IMR-90 (cell line): ENCODE results near the gene PAEP. TPM values are rescaled to one million over a fixed set of nuclear protein-coding genes. Genes with fewer than 3 reads are reported as not detected.

Source experiments
- ATAC-seq: fragments of 200-7000 bp; cut with Tn5 transposase; 2 replicates; pipeline ENCODE4 v1.9.1; 2020; ENCODE audit warnings: low read depth, mild to moderate bottlenecking, moderate library complexity
- BruUV-seq: library from RNA; stranded (reverse); fragments of 400-500 nt; replicated peaks from 2 replicates; lab custom pipeline; 2021; lab: Mats Ljungman, UMichigan
- CTCF ChIA-PET: fragments of 300-600 bp; formaldehyde crosslinking; extraction: SDS; loops from one replicate; lab custom pipeline; 2021; ENCODE audit warnings: antibody characterized with exemption; lab: Yijun Ruan, JAX
- POLR2A ChIA-PET: fragments of 300-600 bp; sonication (Branson Sonifier 250); formaldehyde crosslinking; loops from one replicate; lab custom pipeline; 2022; ENCODE audit warnings: antibody characterized with exemption; ENCODE audit not compliant: unreplicated experiment; lab: Charles Lee
- DNase-seq: peaks from one replicate; pipeline ENCODE4 v3.0.0; 2013
- H2AFZ ChIP-seq: replicated peaks from 2 replicates; pipeline ENCODE3; 2013; ENCODE audit warnings: low read length, mild to moderate bottlenecking; ENCODE audit not compliant: poor library complexity
- H2AK5ac ChIP-seq: 2 replicates; pipeline ENCODE4 v1.6.1; 2013; ENCODE audit warnings: low read depth, low read length, inconsistent platforms
- H2AK9ac ChIP-seq: replicated peaks from 2 replicates; pipeline ENCODE3; 2013; ENCODE audit warnings: mild to moderate bottlenecking, low read depth, low read length, moderate library complexity; ENCODE audit not compliant: poor library complexity
- H2BK120ac ChIP-seq: 2 replicates; pipeline ENCODE4 v1.6.1; 2013; ENCODE audit warnings: low read depth, low read length, inconsistent platforms
- H2BK15ac ChIP-seq: 3 replicates; pipeline ENCODE4 v1.6.1; 2013; ENCODE audit warnings: low read depth, low read length, inconsistent platforms
- H2BK20ac ChIP-seq: 2 replicates; pipeline ENCODE4 v1.6.1; 2013; ENCODE audit warnings: low read depth, mild to moderate bottlenecking, inconsistent platforms, low read length, moderate library complexity
- H2BK5ac ChIP-seq: 2 replicates; pipeline ENCODE4 v1.6.1; 2013; ENCODE audit warnings: mild to moderate bottlenecking, low read depth, low read length, inconsistent platforms; ENCODE audit not compliant: poor library complexity, severe bottlenecking
- H3K14ac ChIP-seq: replicated peaks from 2 replicates; pipeline ENCODE4 v1.6.1; 2013; ENCODE audit warnings: low read depth, low read length, inconsistent platforms
- H3K18ac ChIP-seq: 2 replicates; pipeline ENCODE4 v1.6.1; 2013; ENCODE audit warnings: low read depth, low read length, control low read depth
- H3K23ac ChIP-seq: 2 replicates; pipeline ENCODE4 v1.6.1; 2013; ENCODE audit warnings: low read depth, low read length, inconsistent platforms
- H3K27ac ChIP-seq: 2 replicates; pipeline ENCODE4 v1.5.1; 2013; ENCODE audit warnings: mild to moderate bottlenecking, control low read depth, low read length; ENCODE audit not compliant: insufficient read depth
- H3K27me3 ChIP-seq: 2 replicates; pipeline ENCODE4 v1.6.1; 2013; ENCODE audit warnings: low read length; ENCODE audit not compliant: control insufficient read depth, insufficient read depth
- H3K36me3 ChIP-seq: 2 replicates; pipeline ENCODE4 v1.6.1; 2013; ENCODE audit warnings: low read length, mixed read lengths; ENCODE audit not compliant: control insufficient read depth, insufficient read depth
- H3K4ac ChIP-seq: 2 replicates; pipeline ENCODE4 v1.6.1; 2013; ENCODE audit warnings: low read depth, low read length, inconsistent platforms
- H3K4me1 ChIP-seq: 2 replicates; pipeline ENCODE4 v1.6.1; 2013; ENCODE audit warnings: low read length, mixed read lengths; ENCODE audit not compliant: control insufficient read depth, insufficient read depth
- H3K4me2 ChIP-seq: 2 replicates; pipeline ENCODE4 v1.6.1; 2013; ENCODE audit warnings: low read depth, mild to moderate bottlenecking, control low read depth, low read length, moderate library complexity
- H3K4me3 ChIP-seq: 2 replicates; pipeline ENCODE4 v1.5.1; 2013; ENCODE audit warnings: low read depth, mild to moderate bottlenecking, control low read depth, low read length, moderate library complexity; ENCODE audit not compliant: insufficient read depth
- H3K56ac ChIP-seq: 2 replicates; pipeline ENCODE4 v1.6.1; 2013; ENCODE audit warnings: low read length, inconsistent platforms; ENCODE audit not compliant: insufficient read depth; ENCODE audit errors: extremely low read depth
- H3K79me1 ChIP-seq, 2 experiments: 2 replicates each; pipeline ENCODE4 v1.6.1; 2013; ENCODE audit warnings: low read length in 2 of 2, inconsistent platforms in 1 of 2, low read depth in 1 of 2
- H3K9ac ChIP-seq: 2 replicates; pipeline ENCODE4 v1.6.1; 2013; ENCODE audit warnings: low read depth, low read length, control low read depth
- H3K9me1 ChIP-seq: 2 replicates; pipeline ENCODE4 v1.6.1; 2013; ENCODE audit warnings: low read length, inconsistent platforms; ENCODE audit not compliant: insufficient read depth
- H3K9me3 ChIP-seq: 2 replicates; pipeline ENCODE4 v1.6.1; 2013; ENCODE audit warnings: low read length; ENCODE audit not compliant: control insufficient read depth, insufficient read depth
- H4K20me1 ChIP-seq: 2 replicates; pipeline ENCODE4 v1.6.1; 2013; ENCODE audit warnings: low read length, inconsistent platforms; ENCODE audit not compliant: insufficient read depth
- H4K5ac ChIP-seq: 2 replicates; pipeline ENCODE4 v1.6.1; 2013; ENCODE audit warnings: mild to moderate bottlenecking, low read depth, low read length, control low read depth
- H4K8ac ChIP-seq, 2 experiments: 2 replicates each; pipeline ENCODE4 v1.6.1; 2013; ENCODE audit warnings: low read depth in 2 of 2, low read length in 2 of 2, control low read depth in 1 of 2, inconsistent platforms in 1 of 2
- H4K91ac ChIP-seq: 2 replicates; pipeline ENCODE4 v1.6.1; 2013; ENCODE audit warnings: low read depth, low read length, inconsistent platforms; ENCODE audit not compliant: insufficient read depth
- BHLHE40 ChIP-seq: fragments of 150-350 bp; IDR thresholded peaks from 2 replicates; pipeline ENCODE4 v1.6.1; 2016; ENCODE audit warnings: mild to moderate bottlenecking, low read depth, low read length
- CHD1 ChIP-seq: IDR thresholded peaks from 2 replicates; pipeline ENCODE4 v1.6.1; 2012; ENCODE audit warnings: low read depth, low read length, improper control_type of control experiment
- MAFK ChIP-seq: IDR thresholded peaks from 2 replicates; pipeline ENCODE4 v1.6.1; 2012; ENCODE audit warnings: low read depth, low read length, improper control_type of control experiment
- MAZ ChIP-seq: IDR thresholded peaks from 2 replicates; pipeline ENCODE4 v1.6.1; 2012; ENCODE audit warnings: low read depth, mild to moderate bottlenecking, low read length, improper control_type of control experiment, moderate library complexity, borderline replicate concordance
- MXI1 ChIP-seq: IDR thresholded peaks from 2 replicates; pipeline ENCODE4 v1.6.1; 2012; ENCODE audit warnings: low read depth, mild to moderate bottlenecking, low read length, moderate library complexity, borderline replicate concordance
- WGBS, 2 experiments: methylation state at CpG; one replicate each; pipeline versions ENCODE4 v1.1.5 to v1.1.7; 2013; ENCODE audit warnings: missing lambda C conversion rate in 2 of 2; ENCODE audit not compliant: insufficient read length in 1 of 2; ENCODE audit errors: extremely low coverage in 2 of 2; 5-methylcytosine and 5-hydroxymethylcytosine counted together
- dilution Hi-C: fragments of 300-500 bp; cut with HindIII; formaldehyde crosslinking; loops from one replicate; pipeline ENCODE4 v1.14.3; 2018; ENCODE audit warnings: low sequenced_read_pairs; ENCODE audit not compliant: unreplicated experiment
- in situ Hi-C: fragments of 300-500 bp; cut with MboI; formaldehyde crosslinking; loops from 3 replicates; pipeline ENCODE4 v1.14.3; 2019; ENCODE audit warnings: low sequenced_read_pairs, inconsistent platforms, mixed read lengths
- intact Hi-C: fragments of 100-400 bp; cut with micrococcal nuclease; formaldehyde crosslinking; loops from 2 replicates; pipeline ENCODE4 v1.10.0; 2022
- polyA plus RNA-seq, 3 experiments: library from polyadenylated mRNA; depleted of rRNA; stranded (reverse); fragments of >200 nt; gene quantifications; 2 replicates each; pipeline ENCODE4 v1.2.3, GENCODE V29; 2012; ENCODE audit warnings: low replicate concordance in 1 of 3
- total RNA-seq: library from RNA; depleted of rRNA; stranded (reverse); fragments of >200 nt; gene quantifications from 2 replicates; pipeline ENCODE4 v1.2.3, GENCODE V29; 2012

Gene PAEP
- total and polyA plus RNA-seq, 2 of the 4 experiments (the other 2 are of a cell fraction), result not detected

- H2AK5ac ChIP-seq, result no peak overlapping the region
- H3K27me3 ChIP-seq, result no peaks in the 10 kb centered on the region
- no peak overlapping the region for H3K56ac ChIP-seq
- H4K20me1 ChIP-seq, result no peaks in the 10 kb centered on the region
- H3K79me1 ChIP-seq, result no peaks in the 10 kb centered on the region
- no peak overlapping the region for H3K9ac ChIP-seq
- H4K5ac ChIP-seq, result no peak overlapping the region
- TF ChIP-seq BHLHE40 (no peak), MAZ (no peak), MXI1 (no peak), CHD1 (no peak), MAFK (no peak)
- H2AFZ ChIP-seq, result no peak overlapping the region
- H3K4me3 ChIP-seq, result no peak overlapping the region
- H2BK15ac ChIP-seq, result no peak overlapping the region
- no peaks in the 10 kb centered on the region for H3K9me1 ChIP-seq
- H2BK120ac ChIP-seq, result no peak overlapping the region
- H3K23ac ChIP-seq, result no peak overlapping the region
- no peaks in the 10 kb centered on the region for H3K36me3 ChIP-seq
- H3K4ac ChIP-seq, result no peak overlapping the region
- H2BK5ac ChIP-seq, result no peak overlapping the region
- POLR2A ChIA-PET, result no interaction called here
- H4K8ac ChIP-seq, result no peak overlapping the region
- H3K14ac ChIP-seq, result no peak overlapping the region
- H3K18ac ChIP-seq, result no peak overlapping the region
- ATAC-seq, result no peak
- H3K4me2 ChIP-seq, result no peak overlapping the region
- WGBS, 2 experiments, result 66% methylated on average over 6 of the region's 19 CpGs; no CpG with 5 or more reads in 1 of the 2 experiments
- H3K4me1 ChIP-seq, result no peaks in the 10 kb centered on the region
- no peaks in the 10 kb centered on the region for H3K9me3 ChIP-seq
- no TSS peak for BruUV-seq
- H4K91ac ChIP-seq, result no peak overlapping the region
- no peak for DNase-seq
- H3K27ac ChIP-seq, result no peak overlapping the region
- in situ Hi-C loops (no loop called here), intact Hi-C loops (no loop called here), dilution Hi-C loops (no loop called here)
- no peak overlapping the region for H2AK9ac ChIP-seq
- CTCF ChIA-PET, result no interaction called here
- no peak overlapping the region for H2BK20ac ChIP-seq
Measured at GRCh38 chr9:135582966-135583687, 21.6 kb downstream of the PAEP start.
